ENCODE results near the gene LAYN.

DNA sequence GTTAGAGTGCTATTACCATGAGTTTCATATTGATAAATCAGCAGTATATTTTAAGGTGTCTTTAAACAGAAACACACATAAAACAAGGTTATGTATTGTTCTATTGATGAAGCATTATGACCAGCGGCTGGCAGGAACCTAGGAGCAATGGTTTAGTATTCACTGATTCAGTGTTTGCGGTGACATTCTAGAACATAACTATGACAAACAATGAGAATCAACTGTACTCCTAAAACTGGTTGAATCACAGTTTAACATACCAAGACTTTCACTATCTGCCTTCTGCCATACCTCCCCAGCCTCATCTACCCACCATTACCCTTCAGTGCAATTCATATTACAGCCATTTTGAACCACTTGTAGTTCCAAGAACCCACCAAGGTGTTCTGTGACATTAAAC is 17.2 kb upstream of the LAYN start:
- TF ChIP-seq NR2C2 (CRISPR knock-in tag; IDR thresholded peaks at IDR 0.05) (no peak), NR2C2 (tag; IDR thresholded peaks at IDR 0.05) (no peak)
- TF ChIP-seq, protein P1, sequence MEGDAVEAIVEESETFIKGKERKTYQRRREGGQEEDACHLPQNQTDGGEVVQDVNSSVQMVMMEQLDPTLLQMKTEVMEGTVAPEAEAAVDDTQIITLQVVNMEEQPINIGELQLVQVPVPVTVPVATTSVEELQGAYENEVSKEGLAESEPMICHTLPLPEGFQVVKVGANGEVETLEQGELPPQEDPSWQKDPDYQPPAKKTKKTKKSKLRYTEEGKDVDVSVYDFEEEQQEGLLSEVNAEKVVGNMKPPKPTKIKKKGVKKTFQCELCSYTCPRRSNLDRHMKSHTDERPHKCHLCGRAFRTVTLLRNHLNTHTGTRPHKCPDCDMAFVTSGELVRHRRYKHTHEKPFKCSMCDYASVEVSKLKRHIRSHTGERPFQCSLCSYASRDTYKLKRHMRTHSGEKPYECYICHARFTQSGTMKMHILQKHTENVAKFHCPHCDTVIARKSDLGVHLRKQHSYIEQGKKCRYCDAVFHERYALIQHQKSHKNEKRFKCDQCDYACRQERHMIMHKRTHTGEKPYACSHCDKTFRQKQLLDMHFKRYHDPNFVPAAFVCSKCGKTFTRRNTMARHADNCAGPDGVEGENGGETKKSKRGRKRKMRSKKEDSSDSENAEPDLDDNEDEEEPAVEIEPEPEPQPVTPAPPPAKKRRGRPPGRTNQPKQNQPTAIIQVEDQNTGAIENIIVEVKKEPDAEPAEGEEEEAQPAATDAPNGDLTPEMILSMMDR (IDR thresholded peaks at IDR 0.05 in 2 of 3, conservative IDR thresholded peaks at IDR 0.05 in 1 of 3; ENCODE audit: insufficient read depth in 2 of 3, low read depth in 1 of 3, low read length in 3 of 3) = no peak
- TF ChIP-seq, protein P2, sequence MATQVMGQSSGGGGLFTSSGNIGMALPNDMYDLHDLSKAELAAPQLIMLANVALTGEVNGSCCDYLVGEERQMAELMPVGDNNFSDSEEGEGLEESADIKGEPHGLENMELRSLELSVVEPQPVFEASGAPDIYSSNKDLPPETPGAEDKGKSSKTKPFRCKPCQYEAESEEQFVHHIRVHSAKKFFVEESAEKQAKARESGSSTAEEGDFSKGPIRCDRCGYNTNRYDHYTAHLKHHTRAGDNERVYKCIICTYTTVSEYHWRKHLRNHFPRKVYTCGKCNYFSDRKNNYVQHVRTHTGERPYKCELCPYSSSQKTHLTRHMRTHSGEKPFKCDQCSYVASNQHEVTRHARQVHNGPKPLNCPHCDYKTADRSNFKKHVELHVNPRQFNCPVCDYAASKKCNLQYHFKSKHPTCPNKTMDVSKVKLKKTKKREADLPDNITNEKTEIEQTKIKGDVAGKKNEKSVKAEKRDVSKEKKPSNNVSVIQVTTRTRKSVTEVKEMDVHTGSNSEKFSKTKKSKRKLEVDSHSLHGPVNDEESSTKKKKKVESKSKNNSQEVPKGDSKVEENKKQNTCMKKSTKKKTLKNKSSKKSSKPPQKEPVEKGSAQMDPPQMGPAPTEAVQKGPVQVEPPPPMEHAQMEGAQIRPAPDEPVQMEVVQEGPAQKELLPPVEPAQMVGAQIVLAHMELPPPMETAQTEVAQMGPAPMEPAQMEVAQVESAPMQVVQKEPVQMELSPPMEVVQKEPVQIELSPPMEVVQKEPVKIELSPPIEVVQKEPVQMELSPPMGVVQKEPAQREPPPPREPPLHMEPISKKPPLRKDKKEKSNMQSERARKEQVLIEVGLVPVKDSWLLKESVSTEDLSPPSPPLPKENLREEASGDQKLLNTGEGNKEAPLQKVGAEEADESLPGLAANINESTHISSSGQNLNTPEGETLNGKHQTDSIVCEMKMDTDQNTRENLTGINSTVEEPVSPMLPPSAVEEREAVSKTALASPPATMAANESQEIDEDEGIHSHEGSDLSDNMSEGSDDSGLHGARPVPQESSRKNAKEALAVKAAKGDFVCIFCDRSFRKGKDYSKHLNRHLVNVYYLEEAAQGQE (IDR thresholded peaks at IDR 0.05; ENCODE audit: borderline replicate concordance) = no peak
- TF ChIP-seq, protein P2 (CRISPR knock-in tag; IDR thresholded peaks at IDR 0.05; ENCODE audit: low read depth) = no peak

All from K562 (cell line).